ACC112 (cell line): ENCODE measurements around the gene CNPY1.

Source experiments
- H2AFZ ChIP-seq: fragments of 200-600 bp; sonication (generic); one replicate; pipeline ENCODE4 v1.6.0; 2017; ENCODE audit warnings: antibody characterized with exemption, low read length; ENCODE audit not compliant: unreplicated experiment
- H3K27ac ChIP-seq: fragments of 200-600 bp; sonication (generic); 2 replicates; pipeline ENCODE4 v1.5.1; 2014; ENCODE audit warnings: low read depth, mild to moderate bottlenecking, antibody characterized with exemption, low read length, moderate library complexity
- H3K27me3 ChIP-seq: fragments of 200-600 bp; sonication (generic); 2 replicates; pipeline ENCODE4 v1.6.1; 2014; ENCODE audit warnings: mild to moderate bottlenecking, antibody characterized with exemption, low read length, moderate library complexity, mixed read lengths; ENCODE audit not compliant: insufficient read depth
- H3K36me3 ChIP-seq: fragments of 200-600 bp; sonication (generic); 2 replicates; pipeline ENCODE4 v1.6.1; 2016; ENCODE audit warnings: mild to moderate bottlenecking, antibody characterized with exemption, low read length, moderate library complexity, mixed read lengths; ENCODE audit not compliant: insufficient read depth
- H3K4me1 ChIP-seq: fragments of 200-600 bp; sonication (generic); one replicate; pipeline ENCODE4 v1.6.1; 2016; ENCODE audit warnings: low read length, mixed read lengths; ENCODE audit not compliant: insufficient read depth, unreplicated experiment, control insufficient read depth
- H3K4me3 ChIP-seq: fragments of 200-600 bp; sonication (generic); 2 replicates; pipeline ENCODE4 v1.5.1; 2014; ENCODE audit warnings: mild to moderate bottlenecking, low read depth, low read length
- H3K79me2 ChIP-seq: fragments of 200-600 bp; sonication (generic); one replicate; pipeline ENCODE4 v1.6.0; 2016; ENCODE audit warnings: low read length; ENCODE audit not compliant: control insufficient read depth, unreplicated experiment, insufficient read depth

Gene CNPY1

DNA sequence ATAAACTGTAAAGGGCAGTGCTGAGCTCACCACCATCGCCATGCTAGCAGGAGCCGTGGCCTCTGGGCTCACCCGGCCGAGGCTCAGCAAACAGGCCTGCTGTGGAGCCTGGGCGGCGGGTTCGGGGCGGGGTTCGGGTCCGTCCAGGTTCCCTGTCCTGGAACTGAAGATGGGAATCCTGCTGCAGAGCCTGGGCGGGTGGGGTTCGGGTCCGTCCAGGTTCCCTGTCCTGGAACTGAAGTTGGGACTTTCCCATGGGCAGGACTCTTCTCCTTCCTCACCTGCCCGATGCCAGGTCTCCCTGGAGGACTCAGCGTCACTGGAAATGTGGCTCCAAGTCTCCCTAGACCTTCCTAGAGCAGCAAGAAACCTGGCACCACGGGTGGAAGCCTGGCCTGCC lies 51.8 kb downstream of the CNPY1 start:
- peaks cover 60% of the 10 kb centered on the region for H3K27me3 ChIP-seq

DNA sequence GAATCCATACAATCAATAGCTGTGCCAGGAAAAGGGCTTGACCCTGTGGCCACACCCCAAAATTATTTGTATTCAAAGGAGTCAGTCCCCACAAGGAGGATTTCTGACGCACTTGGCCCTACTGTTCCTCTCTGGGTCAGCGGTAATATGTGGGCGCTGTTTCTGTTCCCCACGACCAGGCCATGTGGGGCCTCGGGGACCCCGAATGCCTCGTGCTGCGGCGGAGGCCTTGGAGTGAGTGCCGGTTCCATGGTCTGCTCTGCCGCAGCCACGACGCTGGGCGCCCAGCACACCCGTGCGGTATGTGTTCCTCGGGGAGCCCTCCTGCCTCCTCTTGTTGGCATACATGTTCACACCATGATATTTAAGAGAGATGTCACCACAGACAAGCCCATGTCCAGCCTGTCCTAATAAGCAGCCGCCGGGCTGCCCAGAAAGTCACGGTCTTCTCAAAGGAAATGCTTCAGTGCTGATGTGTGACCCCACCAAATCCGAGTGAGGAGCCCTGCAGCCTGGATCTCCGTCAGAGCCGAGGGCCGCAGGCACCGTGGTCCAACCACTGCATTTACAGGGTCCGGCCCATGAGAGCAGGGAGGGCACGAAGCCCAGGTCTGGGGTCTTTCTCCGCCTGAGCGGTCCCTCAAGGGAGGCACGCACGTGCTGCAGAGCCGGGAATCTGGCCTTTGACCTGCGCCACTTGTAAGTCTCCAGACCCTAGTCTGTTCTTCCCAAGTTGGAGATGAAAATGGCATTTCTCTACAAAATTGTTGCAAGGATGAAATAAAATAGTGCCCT lies 52.4 kb downstream of the CNPY1 start:
- peaks cover 60% of the 10 kb centered on the region for H3K27me3 ChIP-seq
- no peaks in the 10 kb centered on the region for H3K4me1 ChIP-seq
- H3K36me3 ChIP-seq, result no peaks in the 10 kb centered on the region
- H2AFZ ChIP-seq, result no peak overlapping the region
- no peak overlapping the region for H3K27ac ChIP-seq
- H3K79me2 ChIP-seq, result no peaks in the 10 kb centered on the region
- H3K4me3 ChIP-seq, result no peak overlapping the region

More for the DNA sequence above, 51.8 kb downstream of the CNPY1 start:
- Histone ChIP-seq H3K27ac (no peak overlapping the region), H3K4me3 (no peak overlapping the region), H2AFZ (no peak overlapping the region), H3K79me2 (no peaks in the 10 kb centered on the region), H3K4me1 (no peaks in the 10 kb centered on the region), H3K36me3 (no peaks in the 10 kb centered on the region)

DNA sequence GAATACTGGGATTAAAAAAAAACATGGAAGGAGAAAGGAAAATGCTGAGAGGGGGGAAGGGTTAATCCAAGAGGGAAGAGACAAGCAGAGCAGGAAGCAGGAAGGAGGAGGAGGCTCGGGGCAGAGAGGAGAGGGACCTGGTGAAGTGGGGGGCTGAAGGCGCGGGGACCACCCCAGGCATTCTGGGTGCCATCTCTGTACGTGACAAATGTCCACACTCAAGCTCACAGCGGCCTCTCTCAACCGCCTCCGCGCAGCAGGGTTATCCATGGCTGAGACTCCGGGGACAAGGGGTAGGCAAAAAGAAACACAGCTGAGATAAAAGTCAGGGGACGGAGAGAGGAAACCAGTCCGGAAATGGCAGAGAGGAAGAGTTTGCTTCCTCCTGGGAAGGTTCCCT lies 54.5 kb downstream of the CNPY1 start:
- Histone ChIP-seq H2AFZ (no peak overlapping the region), H3K27me3 (peaks cover 45% of the 10 kb centered on the region), H3K4me1 (no peaks in the 10 kb centered on the region), H3K36me3 (no peaks in the 10 kb centered on the region), H3K27ac (no peak overlapping the region), H3K79me2 (no peaks in the 10 kb centered on the region), H3K4me3 (no peak overlapping the region)

DNA sequence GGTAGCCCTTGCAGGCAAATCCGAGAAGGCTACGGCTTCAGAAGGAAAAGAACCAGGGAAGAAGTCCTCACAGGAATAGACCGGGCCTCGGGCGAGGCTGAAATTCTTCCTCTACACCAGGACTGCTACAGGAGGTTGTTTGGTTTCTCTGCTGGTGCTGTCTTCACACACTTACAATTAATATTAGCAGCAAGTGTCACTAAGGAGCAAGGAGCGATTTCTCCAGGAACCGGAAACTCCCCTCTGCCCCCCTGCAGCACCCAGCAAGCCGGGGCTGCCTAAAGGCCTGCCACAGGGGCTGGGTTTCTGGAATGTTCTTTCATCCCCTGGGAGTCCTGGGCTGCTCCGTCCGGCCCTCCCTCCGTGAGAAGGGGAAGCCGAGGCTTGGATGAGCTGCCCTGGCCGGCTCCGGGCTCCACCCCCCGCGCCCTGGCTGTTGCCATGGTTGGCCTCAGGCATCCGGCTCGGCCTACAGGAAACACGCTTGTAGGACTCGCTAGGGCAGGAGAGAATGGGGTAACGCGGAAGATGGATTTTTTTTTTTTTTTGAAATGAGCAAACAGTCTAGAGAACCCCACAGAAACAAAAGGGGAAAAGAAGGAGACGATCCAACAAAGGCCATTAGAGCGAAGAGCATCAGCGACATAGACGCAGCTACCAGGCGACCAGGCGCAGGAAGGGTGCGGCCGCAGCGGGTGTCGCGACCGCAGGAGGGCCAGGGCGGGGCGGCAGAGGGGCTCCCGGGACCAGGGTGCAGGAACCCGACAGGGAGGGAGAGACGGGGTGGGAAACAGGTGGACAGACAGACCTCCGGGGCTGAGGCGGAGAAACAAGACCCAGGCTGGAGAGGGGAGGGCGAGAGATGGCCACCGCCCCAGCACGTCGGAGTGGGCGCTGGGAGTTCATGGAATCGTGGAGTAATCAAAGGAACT lies 55.4 kb downstream of the CNPY1 start:
- H2AFZ ChIP-seq, result no peak overlapping the region
- no peaks in the 10 kb centered on the region for H3K4me1 ChIP-seq
- H3K79me2 ChIP-seq, result no peaks in the 10 kb centered on the region
- H3K4me3 ChIP-seq, result peak overlapping the region; percentile 45
- no peaks in the 10 kb centered on the region for H3K36me3 ChIP-seq
- H3K27ac ChIP-seq, result no peak overlapping the region
- peaks cover 45% of the 10 kb centered on the region for H3K27me3 ChIP-seq

DNA sequence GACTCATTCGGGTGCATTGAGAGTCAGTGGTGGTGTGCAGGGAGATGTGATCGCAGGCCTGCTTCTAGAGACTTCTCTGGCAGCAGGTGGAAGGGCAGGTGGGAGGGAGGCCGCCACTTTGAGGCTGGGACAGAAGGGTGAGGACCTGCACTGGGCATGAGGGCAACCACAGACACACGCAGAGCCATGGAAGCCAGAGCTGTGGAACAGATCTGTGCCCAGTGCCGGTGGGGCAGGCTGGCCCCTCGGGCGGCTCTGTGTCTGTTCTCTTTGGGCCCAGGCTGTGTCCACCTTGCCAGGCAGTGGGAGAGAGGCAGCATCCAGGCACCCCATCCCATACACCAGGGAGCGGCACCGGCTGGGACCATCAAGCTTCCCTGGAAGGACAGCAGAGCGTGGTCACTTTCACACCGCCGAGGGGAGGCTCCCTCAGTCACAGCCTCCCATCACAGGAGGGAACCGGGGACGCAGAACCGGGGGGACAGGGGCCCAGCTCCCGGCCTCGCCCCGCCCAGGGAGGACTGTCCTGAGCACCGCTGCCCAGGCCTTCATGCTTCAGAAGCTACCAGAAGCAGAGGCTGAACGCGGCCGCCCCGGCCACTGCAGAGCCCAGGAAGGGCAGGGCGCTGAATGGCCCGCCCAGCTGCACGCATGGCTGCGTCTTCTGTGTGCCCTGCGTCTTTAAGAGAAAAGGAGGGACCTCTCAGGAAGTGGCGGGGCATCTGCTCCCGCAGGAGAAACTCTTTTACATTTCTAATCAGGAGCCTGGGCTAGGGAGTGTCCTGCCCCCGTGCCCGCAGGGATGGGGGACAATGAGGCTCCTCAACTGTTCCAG lies 56.3 kb downstream of the CNPY1 start:
- H3K27ac ChIP-seq, result no peak overlapping the region
- no peaks in the 10 kb centered on the region for H3K79me2 ChIP-seq
- peak overlapping the region; percentile 45 for H3K4me3 ChIP-seq
- no peaks in the 10 kb centered on the region for H3K36me3 ChIP-seq
- H2AFZ ChIP-seq, result no peak overlapping the region
- H3K4me1 ChIP-seq, result no peaks in the 10 kb centered on the region
- H3K27me3 ChIP-seq, result peaks cover 45% of the 10 kb centered on the region

DNA sequence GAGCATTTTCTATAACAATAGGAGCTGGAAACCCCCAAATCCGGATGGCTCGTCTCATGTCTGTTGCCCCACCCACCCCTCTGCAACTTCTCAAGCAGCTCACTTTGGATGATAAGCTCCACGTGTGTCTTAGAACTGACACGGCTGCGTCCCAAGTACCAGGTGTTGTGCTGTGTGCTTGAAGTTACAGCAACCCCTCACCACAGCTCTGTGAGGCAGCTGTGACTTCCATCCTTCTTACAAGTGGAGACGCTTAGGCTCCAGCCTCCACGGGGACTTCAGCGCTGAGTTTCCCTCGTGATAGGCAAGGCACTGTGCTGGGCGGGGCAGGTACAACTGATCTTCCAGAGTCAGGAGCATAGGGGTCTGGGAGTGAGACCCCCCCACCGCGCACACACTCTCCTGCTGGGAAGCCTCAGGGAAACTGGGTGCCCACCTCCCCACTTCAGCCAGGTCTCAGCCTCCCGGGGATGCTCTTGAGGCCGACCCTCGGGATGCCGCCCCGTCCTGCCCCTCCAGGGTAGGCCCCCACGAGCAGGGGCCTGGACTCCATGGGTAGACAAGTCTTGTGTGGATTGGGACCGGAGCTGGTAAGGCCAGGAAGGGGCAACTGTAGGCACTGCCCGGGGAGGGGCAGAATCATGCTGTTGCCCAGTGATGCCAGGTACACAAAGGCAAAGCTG lies 57.1 kb downstream of the CNPY1 start:
- Histone ChIP-seq H3K4me3 (no peak overlapping the region), H3K27ac (no peak overlapping the region), H2AFZ (no peak overlapping the region), H3K4me1 (no peaks in the 10 kb centered on the region), H3K79me2 (no peaks in the 10 kb centered on the region), H3K36me3 (no peaks in the 10 kb centered on the region), H3K27me3 (peaks cover 45% of the 10 kb centered on the region)

DNA sequence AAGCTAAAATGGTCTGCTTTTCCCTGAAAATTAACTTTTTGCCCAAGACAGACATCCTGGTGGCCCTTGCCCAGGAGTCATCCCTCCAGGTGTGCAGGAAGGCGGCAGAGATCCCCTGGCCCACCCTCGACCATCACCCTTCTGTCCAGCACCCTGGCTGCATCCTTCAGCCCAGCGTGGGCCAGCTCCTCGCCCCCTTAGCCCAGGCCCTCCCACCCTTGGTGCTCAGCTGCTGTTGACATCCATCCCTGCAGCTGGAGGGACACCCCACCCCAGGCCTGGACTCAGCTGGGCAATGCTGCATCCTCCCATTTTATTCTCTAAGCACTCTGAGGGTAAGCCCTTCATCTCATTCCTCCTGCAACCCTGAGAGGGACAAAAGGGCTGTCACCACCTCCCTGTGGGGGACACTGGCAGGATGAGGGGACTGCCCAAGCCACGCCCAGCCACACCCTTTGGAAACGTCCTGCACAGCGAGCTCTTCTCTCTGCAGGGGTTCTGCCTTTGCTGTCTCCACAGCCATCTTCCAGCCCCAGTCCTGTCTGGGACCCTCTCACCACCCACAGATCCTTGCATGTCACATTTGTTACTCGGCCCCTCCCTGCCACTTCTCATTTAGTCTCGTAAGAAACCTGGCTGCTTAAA lies 57.8 kb downstream of the CNPY1 start:
- Histone ChIP-seq H3K4me1 (no peaks in the 10 kb centered on the region), H2AFZ (no peak overlapping the region), H3K27ac (no peak overlapping the region), H3K79me2 (no peaks in the 10 kb centered on the region), H3K27me3 (peaks cover 41% of the 10 kb centered on the region), H3K36me3 (no peaks in the 10 kb centered on the region), H3K4me3 (no peak overlapping the region)

DNA sequence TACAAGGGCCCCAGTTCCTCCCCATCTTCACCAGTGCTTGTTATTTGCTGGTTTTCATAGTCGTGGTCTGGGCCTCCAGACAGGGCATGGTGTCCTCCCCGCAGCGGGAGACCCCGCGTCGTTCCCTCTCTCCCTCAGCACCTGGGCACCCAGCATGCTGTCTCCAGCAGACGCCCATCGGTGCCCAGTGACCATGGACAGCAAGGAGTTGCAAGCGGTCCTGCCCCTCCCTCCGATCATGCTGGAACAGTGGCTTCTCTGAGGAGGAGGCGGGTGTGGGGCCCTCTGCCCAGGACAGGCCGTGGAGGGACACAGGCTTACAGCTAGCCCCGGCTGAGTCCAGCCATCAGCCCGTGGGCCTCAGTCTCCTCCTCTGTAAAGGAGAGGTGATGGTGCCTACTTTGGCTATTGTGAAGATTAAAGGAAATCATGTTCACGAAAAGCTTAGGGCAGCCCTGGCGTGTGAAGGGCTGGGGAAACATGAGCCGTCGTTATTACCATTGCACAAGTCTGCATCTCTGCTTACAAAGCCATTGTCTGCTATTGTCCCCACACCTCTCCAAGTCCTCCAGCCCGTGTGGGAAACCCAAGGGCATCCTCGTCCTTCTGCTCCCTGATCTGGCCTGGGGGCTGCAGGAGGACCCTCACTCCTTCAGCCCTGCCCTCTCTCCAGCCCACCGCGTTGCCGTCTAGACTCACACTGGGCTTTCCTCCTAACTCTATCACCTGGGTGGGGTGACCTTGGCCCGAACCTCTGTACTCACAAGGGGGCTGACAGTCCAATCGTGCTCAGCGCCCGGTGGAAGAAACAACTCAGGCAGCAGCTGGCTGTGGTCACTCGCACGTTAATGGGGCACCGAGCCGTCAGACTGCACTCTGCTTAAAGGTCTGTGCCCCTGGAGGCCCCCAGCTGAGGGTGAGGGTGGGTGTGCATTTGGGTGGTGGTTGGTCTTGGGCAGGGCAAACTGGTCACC lies 58.6 kb downstream of the CNPY1 start:
- no peaks in the 10 kb centered on the region for H3K79me2 ChIP-seq
- no peaks in the 10 kb centered on the region for H3K4me1 ChIP-seq
- no peak overlapping the region for H3K27ac ChIP-seq
- H3K4me3 ChIP-seq, result no peak overlapping the region
- peaks cover 40% of the 10 kb centered on the region for H3K27me3 ChIP-seq
- H2AFZ ChIP-seq, result no peak overlapping the region
- no peaks in the 10 kb centered on the region for H3K36me3 ChIP-seq
